ENCODE measurements around the gene NTPCR.

NTPCR gene

GRCh38 chr1:233019778-233020325 lies 69.4 kb downstream of the NTPCR start:
- no peak for DNase-seq

GRCh38 chr1:233020426-233020825 lies 70.0 kb downstream of the NTPCR start:
- DNase-seq: no peak

- no peak for DNase-seq
Measured at GRCh38 chr1:233022246-233022645, 71.8 kb downstream of the NTPCR start.

- DNase-seq: no peak
Measured at GRCh38 chr1:233024199-233024598, 73.8 kb downstream of the NTPCR start.

- peak; percentile 9 for DNase-seq
Measured at GRCh38 chr1:233025157-233025556, 74.7 kb downstream of the NTPCR start.

GRCh38 chr1:233025567-233025966 lies 75.2 kb downstream of the NTPCR start:
- DNase-seq: no peak

DNA sequence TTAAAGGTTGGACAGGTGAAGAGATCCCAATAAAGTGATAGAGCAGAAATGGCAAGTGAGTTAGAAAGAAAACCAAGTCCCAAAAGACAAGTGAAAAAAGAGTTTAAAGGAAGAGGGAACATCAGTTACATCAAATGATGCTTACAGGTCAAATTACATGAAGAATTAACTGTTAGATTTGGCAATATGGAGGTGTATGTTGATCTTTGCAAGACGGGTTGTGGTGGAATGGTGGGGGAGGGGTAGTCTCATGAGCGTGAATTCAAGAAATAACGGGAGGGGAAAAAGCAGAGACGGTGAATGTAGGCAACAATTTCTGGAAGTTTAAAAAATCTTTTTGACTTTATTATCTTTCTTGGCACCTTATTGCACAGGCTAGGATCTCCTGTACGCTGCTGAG lies 76.6 kb downstream of the NTPCR start:
- DNase-seq: no peak

GRCh38 chr1:233031521-233031920 lies 81.1 kb downstream of the NTPCR start:
- DNase-seq: no peak

DNA sequence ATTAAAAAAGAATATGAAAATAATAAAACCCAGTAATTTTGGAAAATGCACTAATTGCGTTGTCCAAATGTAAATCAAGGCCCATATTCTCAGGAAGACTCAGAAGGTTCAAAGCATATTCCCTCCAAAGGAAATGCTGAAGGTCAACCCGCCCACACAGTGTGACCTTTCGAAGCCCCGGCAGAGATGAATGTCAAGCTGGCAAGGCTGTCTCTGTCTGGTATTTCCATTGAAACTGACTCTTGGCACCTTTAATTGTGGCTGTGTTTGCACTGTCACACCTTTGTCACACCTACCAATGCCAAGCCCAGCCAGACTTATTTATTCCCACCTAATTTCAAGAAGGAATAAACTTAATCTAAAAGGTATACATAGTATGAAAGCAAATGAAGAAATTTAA lies 82.5 kb downstream of the NTPCR start:
- no peak for DNase-seq

DNA sequence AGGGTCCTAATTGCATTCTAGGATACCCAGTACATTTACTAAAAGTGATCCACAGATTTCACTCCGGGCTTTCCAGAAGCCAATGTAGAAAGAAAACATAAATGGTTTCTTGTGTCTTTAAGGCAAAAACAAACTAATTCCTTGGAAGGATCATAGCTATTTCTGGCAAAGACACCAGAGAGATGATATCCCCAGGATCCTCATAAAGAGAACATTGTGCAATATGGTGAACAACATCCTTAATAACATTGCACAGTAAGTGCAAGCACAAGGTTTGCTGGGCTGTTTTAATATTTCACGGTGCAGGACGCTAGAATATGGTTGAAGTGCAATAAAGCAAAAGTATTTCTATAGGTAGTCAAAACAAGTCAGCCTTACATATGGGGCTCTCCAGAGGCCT lies 83.0 kb downstream of the NTPCR start:
- DNase-seq: no peak

Data from NCI-H2029 (cell line).